Measurements from ENCODE around the gene WDTC1. TPM values are rescaled to one million over a fixed set of nuclear protein-coding genes. Genes with fewer than 3 reads are reported as not detected.

The WDTC1 gene
- total RNA-seq, 4 donors from 2014 or later, result 40.0 to 75.5 (median 49.9) TPM

GRCh38 chr1:27296773-27297291, 62.4 kb downstream of the WDTC1 start:
- peaks cover 9 to 55% (median 30%) of the 10 kb centered on the region in 3 donors for H3K4me1 ChIP-seq
- H3K36me3 ChIP-seq, result peaks cover 0 to 73% of the 10 kb centered on the region in 2 donors
- H3K27ac ChIP-seq, result peak overlapping the region; percentile 19 to 94 (median 90)
- H3K27me3 ChIP-seq, result no peaks in the 10 kb centered on the region
- WGBS, 2 donors (ENCODE audit: low coverage in 1 of 2), result 100% methylated on average over 2 of the region's 10 CpGs; no CpG with 5 or more reads in 1 of the 2 donors
- TF ChIP-seq POLR2AphosphoS5 (IDR thresholded peaks at IDR 0.05) (no peak), CTCF (IDR thresholded peaks at IDR 0.05) (peak; percentile 56 to 82 (median 64))
- no peak for ATAC-seq
- no peak overlapping the region for H3K4me3 ChIP-seq
- no peaks in the 10 kb centered on the region for H3K9me3 ChIP-seq

- Histone ChIP-seq H3K4me1 (peaks cover 9 to 55% (median 30%) of the 10 kb centered on the region in 3 donors), H3K27me3 (no peaks in the 10 kb centered on the region), H3K9me3 (no peaks in the 10 kb centered on the region), H3K27ac (peak overlapping the region in 3 of 4 donors; percentile 88 to 94 (median 93)), H3K36me3 (peaks cover 0 to 73% of the 10 kb centered on the region in 2 donors), H3K4me3 (no peak overlapping the region)
- no peak for ATAC-seq
- no CpG with 5 or more reads among the region's 3 CpGs for WGBS, 2 donors (ENCODE audit: low coverage in 1 of 2)
- TF ChIP-seq CTCF (IDR thresholded peaks at IDR 0.05), result no peak
- no peak for TF ChIP-seq POLR2A (IDR thresholded peaks at IDR 0.05)
- no peak for TF ChIP-seq POLR2AphosphoS5 (IDR thresholded peaks at IDR 0.05)
- no peak for TF ChIP-seq EP300 (IDR thresholded peaks at IDR 0.05)
Observed at GRCh38 chr1:27297903-27298302, 63.5 kb downstream of the WDTC1 start.

- TF ChIP-seq POLR2AphosphoS5 (IDR thresholded peaks at IDR 0.05), result no peak
- TF ChIP-seq POLR2A (IDR thresholded peaks at IDR 0.05), result no peak
- no peak for TF ChIP-seq CTCF (IDR thresholded peaks at IDR 0.05)
- TF ChIP-seq EP300 (IDR thresholded peaks at IDR 0.05), result no peak
- WGBS, 2 donors (ENCODE audit: low coverage in 1 of 2), result 40 to 50% methylated on average over 1 to 2 of the region's 8 CpGs
- Histone ChIP-seq H3K27ac (peak overlapping the region; percentile 68 to 94 (median 90)), H3K27me3 (no peaks in the 10 kb centered on the region), H3K4me1 (peaks cover 9 to 55% (median 30%) of the 10 kb centered on the region in 3 donors), H3K36me3 (peaks cover 0 to 73% of the 10 kb centered on the region in 2 donors), H3K9me3 (no peaks in the 10 kb centered on the region), H3K4me3 (no peak overlapping the region)
- ATAC-seq, result peak; percentile 14
Observed at GRCh38 chr1:27298632-27299384, 64.4 kb downstream of the WDTC1 start.

- H3K27ac ChIP-seq, result peak overlapping the region; percentile 68 to 94 (median 90)
- TF ChIP-seq EP300 (IDR thresholded peaks at IDR 0.05) (no peak), POLR2A (IDR thresholded peaks at IDR 0.05) (no peak), CTCF (IDR thresholded peaks at IDR 0.05) (no peak), POLR2AphosphoS5 (IDR thresholded peaks at IDR 0.05) (peak; percentile 26)
- H3K36me3 ChIP-seq, result peaks cover 0 to 73% of the 10 kb centered on the region in 2 donors
- 15 to 32% methylated on average over 8 of the region's 14 CpGs for WGBS, 2 donors (ENCODE audit: low coverage in 1 of 2)
- H3K4me3 ChIP-seq, result no peak overlapping the region
- no peaks in the 10 kb centered on the region for H3K27me3 ChIP-seq
- ATAC-seq, result peak; percentile 90
- no peaks in the 10 kb centered on the region for H3K9me3 ChIP-seq
- peaks cover 9 to 55% (median 30%) of the 10 kb centered on the region in 3 donors for H3K4me1 ChIP-seq
Observed at GRCh38 chr1:27299385-27300271, 65.2 kb downstream of the WDTC1 start.

Measured in gastroesophageal sphincter (tissue), 4 donors.